GM12873 (cell line): ENCODE results near the gene MOCS1.

Experiments used
- TF ChIP-seq, protein P1 (sequence below): IDR thresholded peaks from 2 replicates; pipeline ENCODE4 v1.5.1; 2012; ENCODE audit warnings: low read depth, mild to moderate bottlenecking, moderate library complexity, low read length, control low read depth; ENCODE audit not compliant: insufficient read depth; ENCODE audit errors: missing control alignments

MOCS1 gene

DNA sequence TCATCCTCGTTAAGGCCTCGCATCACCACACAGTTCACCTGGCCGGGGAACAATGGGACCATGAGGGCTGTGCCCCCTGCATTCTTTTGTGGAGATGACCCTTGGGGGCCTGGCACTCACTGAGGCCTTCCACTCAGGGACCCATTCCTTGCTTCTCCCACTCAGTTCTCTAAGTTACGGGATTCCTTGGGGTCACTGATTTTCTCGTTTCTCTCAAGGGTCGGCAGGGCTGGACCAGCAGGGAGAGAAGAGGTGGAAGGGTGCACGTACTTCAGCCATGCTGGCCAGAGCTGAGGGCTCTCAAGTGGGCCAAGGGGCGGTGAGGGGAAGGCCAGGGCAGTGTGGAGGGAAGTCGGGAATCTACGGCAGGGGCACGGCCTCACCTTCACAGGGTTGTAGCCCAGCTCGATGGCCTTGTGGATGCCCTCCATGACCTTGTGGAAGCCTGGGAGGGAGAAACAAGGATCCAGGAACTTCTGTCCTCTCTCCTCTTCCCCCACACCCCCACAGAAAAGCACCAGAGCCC is 20.8 kb downstream of the MOCS1 start:
- TF ChIP-seq, protein P1, sequence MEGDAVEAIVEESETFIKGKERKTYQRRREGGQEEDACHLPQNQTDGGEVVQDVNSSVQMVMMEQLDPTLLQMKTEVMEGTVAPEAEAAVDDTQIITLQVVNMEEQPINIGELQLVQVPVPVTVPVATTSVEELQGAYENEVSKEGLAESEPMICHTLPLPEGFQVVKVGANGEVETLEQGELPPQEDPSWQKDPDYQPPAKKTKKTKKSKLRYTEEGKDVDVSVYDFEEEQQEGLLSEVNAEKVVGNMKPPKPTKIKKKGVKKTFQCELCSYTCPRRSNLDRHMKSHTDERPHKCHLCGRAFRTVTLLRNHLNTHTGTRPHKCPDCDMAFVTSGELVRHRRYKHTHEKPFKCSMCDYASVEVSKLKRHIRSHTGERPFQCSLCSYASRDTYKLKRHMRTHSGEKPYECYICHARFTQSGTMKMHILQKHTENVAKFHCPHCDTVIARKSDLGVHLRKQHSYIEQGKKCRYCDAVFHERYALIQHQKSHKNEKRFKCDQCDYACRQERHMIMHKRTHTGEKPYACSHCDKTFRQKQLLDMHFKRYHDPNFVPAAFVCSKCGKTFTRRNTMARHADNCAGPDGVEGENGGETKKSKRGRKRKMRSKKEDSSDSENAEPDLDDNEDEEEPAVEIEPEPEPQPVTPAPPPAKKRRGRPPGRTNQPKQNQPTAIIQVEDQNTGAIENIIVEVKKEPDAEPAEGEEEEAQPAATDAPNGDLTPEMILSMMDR: no peak

DNA sequence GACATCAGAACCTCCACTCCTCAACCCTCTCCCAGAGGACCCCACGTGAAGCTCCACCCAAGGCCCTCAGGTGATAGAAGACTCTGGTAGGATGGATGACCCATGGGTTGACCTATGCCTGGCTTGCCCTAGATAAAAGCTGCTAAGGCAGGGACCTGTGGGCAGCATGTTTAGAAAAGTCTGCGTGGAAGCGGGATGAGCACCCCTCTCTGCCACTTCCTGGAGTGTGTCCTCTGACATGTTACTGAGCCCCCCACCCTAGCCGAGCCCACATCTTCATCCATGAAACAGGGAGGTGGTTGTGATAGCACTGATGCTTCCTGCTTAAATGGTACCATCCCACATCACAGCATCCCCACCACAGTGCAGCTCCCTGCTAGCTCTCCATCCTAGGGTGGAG is 21.8 kb downstream of the MOCS1 start:
- TF ChIP-seq, protein P1: no peak

DNA sequence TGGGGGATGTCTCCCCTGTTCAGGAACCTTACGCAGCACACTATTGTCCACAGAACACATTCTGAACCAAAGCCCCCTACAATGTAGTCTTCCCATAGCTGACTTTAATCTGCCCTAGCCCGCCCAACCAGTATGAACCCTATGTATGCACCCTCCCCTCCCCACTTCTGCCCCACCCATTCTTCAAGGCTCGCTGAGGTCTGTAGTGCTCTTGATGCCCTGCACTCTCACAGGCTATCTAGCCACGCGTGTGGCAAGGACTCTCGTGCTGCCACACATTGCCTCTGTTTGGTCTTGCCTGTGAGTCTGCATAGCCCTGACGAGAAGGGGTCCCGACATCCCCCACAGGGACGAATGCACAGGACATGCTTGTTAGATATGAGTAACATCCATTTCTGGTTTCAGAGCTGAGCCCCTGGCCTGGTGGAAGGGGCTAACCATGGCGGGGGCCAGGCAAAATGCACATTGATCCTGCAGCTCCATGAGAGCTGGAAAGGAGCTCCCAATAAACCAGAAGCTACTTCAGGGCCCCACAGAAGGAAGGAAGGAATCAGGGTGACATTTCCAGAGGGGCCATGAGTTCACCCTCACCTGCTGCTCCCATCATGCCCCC is 22.6 kb downstream of the MOCS1 start:
- TF ChIP-seq, protein P1: no peak

DNA sequence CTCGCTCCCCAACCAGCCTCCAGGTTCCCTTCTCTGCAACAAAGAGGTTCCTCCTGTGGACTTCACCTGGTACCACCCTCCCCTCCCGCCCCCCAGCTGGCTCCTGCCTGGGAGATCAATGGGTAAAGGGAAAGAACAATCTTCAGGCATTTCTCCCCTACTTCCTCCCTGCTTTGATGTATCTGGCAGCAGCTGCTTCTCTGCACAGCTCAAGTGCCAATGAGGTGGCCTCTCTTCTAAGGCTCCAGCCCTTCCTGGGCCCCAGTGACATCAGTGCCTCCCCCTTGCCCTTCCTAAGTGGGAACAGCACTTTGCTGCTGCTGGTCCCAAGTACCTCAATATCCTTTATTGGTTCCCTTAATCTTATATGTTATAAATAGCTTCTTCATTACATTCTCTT is 23.5 kb downstream of the MOCS1 start:
- TF ChIP-seq, protein P1: no peak

DNA sequence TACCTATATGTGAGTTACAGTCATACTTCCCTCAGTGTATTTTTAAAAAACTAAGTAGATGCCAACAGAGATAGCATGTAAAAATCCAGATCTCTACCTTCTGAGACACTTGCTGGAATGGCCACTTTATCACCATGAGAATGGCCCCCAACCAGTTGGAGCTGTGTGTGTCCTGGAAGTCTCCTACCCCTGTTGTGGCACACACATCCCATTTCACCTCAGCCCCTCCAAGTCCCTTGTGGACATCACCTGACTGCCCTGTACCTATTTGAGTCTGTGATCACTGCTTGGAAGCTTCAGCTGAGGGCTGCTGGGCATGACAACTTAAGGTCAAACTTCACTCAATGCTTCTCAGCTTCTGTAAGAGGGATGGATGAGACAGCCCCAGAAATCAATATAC is 24.1 kb downstream of the MOCS1 start:
- TF ChIP-seq, protein P1: no peak

DNA sequence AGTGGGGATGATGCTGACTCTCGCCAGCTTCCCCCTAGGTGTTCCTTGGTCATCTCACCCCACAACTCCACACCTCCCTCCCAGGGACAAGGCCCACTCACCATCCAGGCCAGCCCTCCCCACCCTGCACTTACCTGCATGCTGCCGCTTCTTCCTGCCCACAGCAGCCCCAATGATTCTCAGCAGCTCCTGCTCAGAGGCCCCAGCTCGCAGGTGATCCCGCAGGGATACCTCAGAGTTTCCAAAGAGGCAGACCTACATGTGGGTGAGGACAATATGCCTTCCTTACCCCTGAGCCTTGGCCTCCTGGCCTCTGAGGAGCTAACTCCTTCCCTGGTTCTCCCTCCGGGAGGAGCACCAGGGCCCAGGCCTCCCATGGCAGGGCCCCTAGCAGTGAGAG is 24.6 kb downstream of the MOCS1 start:
- TF ChIP-seq, protein P1: no peak

DNA sequence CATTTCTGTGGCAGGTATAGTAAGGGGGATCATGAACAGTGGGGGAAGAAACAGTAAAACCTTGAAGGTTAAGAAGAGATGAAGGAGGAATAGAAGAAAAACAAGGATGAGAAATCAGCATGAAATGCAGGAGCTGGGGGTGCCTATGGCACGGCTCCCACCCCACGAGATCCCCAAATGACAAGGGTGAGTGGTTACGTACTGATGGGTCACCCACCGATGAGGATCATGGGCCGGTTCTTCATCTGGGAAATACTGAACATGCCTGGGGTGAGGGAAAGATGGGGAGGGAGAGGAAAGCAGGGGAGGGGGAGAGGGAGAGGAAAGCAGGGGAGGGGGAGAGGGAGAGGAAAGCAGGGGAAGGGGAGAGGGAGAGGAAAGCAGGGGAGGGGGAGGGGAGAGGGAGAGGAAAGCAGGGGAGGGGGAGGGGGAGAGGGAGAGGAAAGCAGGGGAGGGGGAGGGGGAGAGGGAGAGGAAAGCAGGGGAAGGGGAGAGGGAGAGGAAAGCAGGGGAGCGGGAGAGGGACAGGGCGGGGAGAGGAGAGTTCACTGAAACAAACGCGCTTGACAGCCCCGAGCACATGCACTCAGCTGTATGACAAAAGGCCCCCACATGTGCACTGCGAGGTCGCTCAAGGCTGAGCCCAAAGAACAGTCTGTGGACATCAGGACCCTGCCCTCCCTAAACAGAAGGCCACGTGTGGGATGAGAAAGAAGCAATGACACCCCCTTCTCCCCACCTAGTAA is 25.3 kb downstream of the MOCS1 start:
- TF ChIP-seq, protein P1: no peak
